Measurements from ENCODE around the gene DISC1. TPM values are rescaled to one million over a fixed set of nuclear protein-coding genes. Genes with fewer than 3 reads are reported as not detected.

Gene DISC1
- total RNA-seq, 2 donors from 2014 or later = 8.0 to 9.4 TPM

GRCh38 chr1:231629132-231629531 is 2.5 kb downstream of the DISC1 start:
- Mint-ChIP-seq H3K4me1 (peaks cover 12% of the 10 kb centered on the region), H3K9me3 (no peaks in the 10 kb centered on the region), H3K27ac (no peak overlapping the region), H3K36me3 (ENCODE audit: low read depth) (no peaks in the 10 kb centered on the region), H3K4me3 (no peak overlapping the region), H3K27me3 (ENCODE audit: insufficient read depth) (peaks cover 12% of the 10 kb centered on the region)
- no peak for DNase-seq
- Histone ChIP-seq H3K27me3 (ENCODE audit: control insufficient read depth, insufficient read depth, low read length, poor library complexity, severe bottlenecking) (no peaks in the 10 kb centered on the region), H3K36me3 (ENCODE audit: control insufficient read depth, insufficient read depth, low read length) (no peaks in the 10 kb centered on the region), H3K9ac (ENCODE audit: extremely low read depth, low read length, poor library complexity, severe bottlenecking) (no peak overlapping the region), H3K4me1 (ENCODE audit: control insufficient read depth, insufficient read depth, low read length) (peaks cover 5% of the 10 kb centered on the region), H3K9me3 (ENCODE audit: control insufficient read depth, low read length) (no peaks in the 10 kb centered on the region), H3K4me3 (ENCODE audit: low read length) (no peak overlapping the region), H3K27ac (ENCODE audit: low read depth, low read length) (no peak overlapping the region)
- no peak for TF ChIP-seq CTCF (conservative IDR thresholded peaks at IDR 0.05)
- 90 to 94% methylated on average over 4 to 6 of the region's 6 CpGs for WGBS, 2 experiments (ENCODE audit: insufficient coverage in 1 of 2, insufficient read length in 1 of 2)

- Histone ChIP-seq H3K9ac (ENCODE audit: extremely low read depth, low read length, poor library complexity, severe bottlenecking) (no peak overlapping the region), H3K4me3 (ENCODE audit: low read length) (no peak overlapping the region), H3K36me3 (ENCODE audit: control insufficient read depth, insufficient read depth, low read length) (no peaks in the 10 kb centered on the region), H3K27ac (ENCODE audit: low read depth, low read length) (no peak overlapping the region), H3K27me3 (ENCODE audit: control insufficient read depth, insufficient read depth, low read length, poor library complexity, severe bottlenecking) (no peaks in the 10 kb centered on the region), H3K9me3 (ENCODE audit: control insufficient read depth, low read length) (no peaks in the 10 kb centered on the region), H3K4me1 (ENCODE audit: control insufficient read depth, insufficient read depth, low read length) (peaks cover 5% of the 10 kb centered on the region)
- Mint-ChIP-seq H3K4me1 (peaks cover 12% of the 10 kb centered on the region), H3K9me3 (no peaks in the 10 kb centered on the region), H3K27me3 (ENCODE audit: insufficient read depth) (peaks cover 4% of the 10 kb centered on the region), H3K36me3 (ENCODE audit: low read depth) (no peaks in the 10 kb centered on the region), H3K27ac (no peak overlapping the region), H3K4me3 (no peak overlapping the region)
- no peak for TF ChIP-seq CTCF (conservative IDR thresholded peaks at IDR 0.05)
- 85 to 90% methylated on average over 9 to 10 of the region's 10 CpGs for whole genome bisulfite sequencing, 2 experiments (ENCODE audit: insufficient coverage in 1 of 2, insufficient read length in 1 of 2)
- DNase-seq = no peak
These were observed 4.1 kb downstream of the DISC1 start for GRCh38 chr1:231630558-231631205.

GRCh38 chr1:231631717-231632116 is 5.1 kb downstream of the DISC1 start:
- H3K27me3 Mint-ChIP-seq (ENCODE audit: insufficient read depth) = no peaks in the 10 kb centered on the region
- WGBS, 2 experiments (ENCODE audit: insufficient coverage in 1 of 2, insufficient read length in 1 of 2) = 94 to 100% methylated on average over 1 to 4 of the region's 4 CpGs

More at GRCh38 chr1:231631717-231632116, 5.1 kb downstream of the DISC1 start:
- H3K36me3 Mint-ChIP-seq (ENCODE audit: low read depth) = no peaks in the 10 kb centered on the region
- H3K4me3 Mint-ChIP-seq = no peak overlapping the region
- no peak overlapping the region for H3K4me3 ChIP-seq (ENCODE audit: low read length)
- H3K4me1 ChIP-seq (ENCODE audit: control insufficient read depth, insufficient read depth, low read length) = peaks cover 5% of the 10 kb centered on the region
- no peak overlapping the region for H3K27ac ChIP-seq (ENCODE audit: low read depth, low read length)
- no peaks in the 10 kb centered on the region for H3K9me3 ChIP-seq (ENCODE audit: control insufficient read depth, low read length)
- H3K9me3 Mint-ChIP-seq = no peaks in the 10 kb centered on the region
- H3K36me3 ChIP-seq (ENCODE audit: control insufficient read depth, insufficient read depth, low read length) = no peaks in the 10 kb centered on the region
- H3K4me1 Mint-ChIP-seq = peaks cover 10% of the 10 kb centered on the region
- no peaks in the 10 kb centered on the region for H3K27me3 ChIP-seq (ENCODE audit: control insufficient read depth, insufficient read depth, low read length, poor library complexity, severe bottlenecking)
- no peak overlapping the region for H3K9ac ChIP-seq (ENCODE audit: extremely low read depth, low read length, poor library complexity, severe bottlenecking)
- H3K27ac Mint-ChIP-seq = no peak overlapping the region
- DNase-seq = no peak
- no peak for TF ChIP-seq CTCF (conservative IDR thresholded peaks at IDR 0.05)
